ENCODE measurements around the gene PDZD4.

The PDZD4 gene

GRCh38 chrX:153867139-153867538 lies 36.8 kb upstream of the PDZD4 start:
- DNase-seq: no peak

- no peak for DNase-seq
Measured at GRCh38 chrX:153866302-153867019, 36.1 kb upstream of the PDZD4 start.

- DNase-seq: no peak
Measured at GRCh38 chrX:153865685-153866084, 35.3 kb upstream of the PDZD4 start.

GRCh38 chrX:153865321-153865580 lies 34.9 kb upstream of the PDZD4 start:
- DNase-seq: no peak

- no peak for DNase-seq
Measured at GRCh38 chrX:153864561-153865320, 34.4 kb upstream of the PDZD4 start.

GRCh38 chrX:153864101-153864500 lies 33.8 kb upstream of the PDZD4 start:
- DNase-seq: no peak

- no peak for DNase-seq
Measured at GRCh38 chrX:153863251-153863991, 33.1 kb upstream of the PDZD4 start.

- no peak for DNase-seq
Measured at GRCh38 chrX:153862369-153863250, 32.3 kb upstream of the PDZD4 start.

GRCh38 chrX:153861733-153862310 lies 31.5 kb upstream of the PDZD4 start:
- no peak for DNase-seq

- no peak for DNase-seq
Measured at GRCh38 chrX:153861151-153861550, 30.8 kb upstream of the PDZD4 start.

- DNase-seq: no peak
Measured at GRCh38 chrX:153857348-153857903, 27.1 kb upstream of the PDZD4 start.

- no peak for DNase-seq
Measured at GRCh38 chrX:153854702-153855101, 24.4 kb upstream of the PDZD4 start.

- DNase-seq: no peak
Measured at GRCh38 chrX:153853902-153854267, 23.5 kb upstream of the PDZD4 start.

GRCh38 chrX:153853180-153853901 lies 23.0 kb upstream of the PDZD4 start:
- DNase-seq: no peak

- DNase-seq: no peak
Measured at GRCh38 chrX:153851981-153852380, 21.6 kb upstream of the PDZD4 start.

GRCh38 chrX:153848325-153848724 lies 18.0 kb upstream of the PDZD4 start:
- DNase-seq: no peak

- no peak for DNase-seq
Measured at GRCh38 chrX:153845842-153846241, 15.5 kb upstream of the PDZD4 start.

- DNase-seq: no peak
Measured at GRCh38 chrX:153845195-153845594, 14.9 kb upstream of the PDZD4 start.

GRCh38 chrX:153844509-153845082 lies 14.3 kb upstream of the PDZD4 start:
- DNase-seq: no peak

GRCh38 chrX:153836921-153837320 lies 6.6 kb upstream of the PDZD4 start:
- DNase-seq: no peak

- no peak for DNase-seq
Measured at GRCh38 chrX:153832728-153833127, 2.4 kb upstream of the PDZD4 start.
